Activated gamma-delta T cell (primary cell): ENCODE measurements around the gene ZNF804B.

ENCODE experiments used
- DNase-seq: peaks from one replicate; lab custom pipeline; 2025; lab: John Stamatoyannopoulos, UW

Gene ZNF804B

GRCh38 chr7:88835147-88835728 lies 75.7 kb downstream of the ZNF804B start:
- no peak for DNase-seq

GRCh38 chr7:88842201-88842600 lies 82.7 kb downstream of the ZNF804B start:
- no peak for DNase-seq

DNA sequence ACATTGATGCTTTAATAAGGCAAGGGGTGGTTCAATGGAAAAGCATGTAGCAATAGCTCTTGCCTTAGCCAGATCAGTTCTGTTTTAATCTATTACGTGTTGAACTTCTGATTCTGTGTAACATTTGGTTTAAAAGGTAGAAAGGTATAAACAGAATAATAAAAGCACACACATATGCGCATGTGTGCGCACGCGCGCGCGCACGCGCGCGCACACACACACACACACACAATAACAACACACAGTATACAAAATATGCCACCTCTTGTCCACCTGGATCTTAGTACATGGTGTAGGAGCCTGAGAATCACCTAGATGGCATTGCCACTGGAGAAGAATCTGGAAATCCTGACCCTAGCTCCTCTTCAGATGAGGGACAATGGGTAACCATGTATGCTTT lies 85.6 kb downstream of the ZNF804B start:
- no peak for DNase-seq

DNA sequence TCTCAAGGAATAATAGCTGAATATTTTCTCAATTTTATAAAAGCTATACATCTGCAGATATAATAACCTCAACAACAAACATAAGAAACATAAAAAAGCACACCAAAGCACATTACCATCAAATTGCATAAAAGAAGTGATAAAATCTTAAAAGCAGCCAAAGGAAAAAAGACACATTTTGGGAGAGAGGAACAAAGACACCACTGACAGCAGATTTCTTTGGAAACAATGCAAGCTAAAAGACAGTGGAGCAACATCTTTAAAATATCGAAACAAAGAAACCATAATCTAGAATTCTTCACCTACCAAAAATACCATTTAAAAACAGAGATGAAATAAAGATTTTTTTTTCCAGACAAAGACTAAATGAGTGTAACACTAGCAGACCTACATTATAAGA lies 91.7 kb downstream of the ZNF804B start:
- DNase-seq = no peak

DNA sequence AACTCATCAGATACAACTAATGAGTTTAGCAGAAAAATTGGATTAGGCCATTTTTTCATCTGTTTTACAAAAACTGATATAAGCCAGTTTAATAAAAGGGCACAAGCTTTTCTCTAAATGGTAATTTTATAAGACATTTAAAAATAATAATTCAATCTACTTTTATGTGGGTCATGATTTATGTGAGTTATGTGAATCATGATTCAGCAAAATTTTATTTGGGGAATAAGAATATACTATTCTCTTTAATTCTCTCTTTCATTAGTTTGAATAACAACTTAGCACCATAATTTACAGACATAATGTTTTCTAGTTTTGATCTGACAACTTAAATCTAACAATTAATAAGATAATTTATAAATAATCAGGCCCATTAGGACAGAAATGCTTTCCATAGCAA lies 99.8 kb downstream of the ZNF804B start:
- DNase-seq = no peak

DNA sequence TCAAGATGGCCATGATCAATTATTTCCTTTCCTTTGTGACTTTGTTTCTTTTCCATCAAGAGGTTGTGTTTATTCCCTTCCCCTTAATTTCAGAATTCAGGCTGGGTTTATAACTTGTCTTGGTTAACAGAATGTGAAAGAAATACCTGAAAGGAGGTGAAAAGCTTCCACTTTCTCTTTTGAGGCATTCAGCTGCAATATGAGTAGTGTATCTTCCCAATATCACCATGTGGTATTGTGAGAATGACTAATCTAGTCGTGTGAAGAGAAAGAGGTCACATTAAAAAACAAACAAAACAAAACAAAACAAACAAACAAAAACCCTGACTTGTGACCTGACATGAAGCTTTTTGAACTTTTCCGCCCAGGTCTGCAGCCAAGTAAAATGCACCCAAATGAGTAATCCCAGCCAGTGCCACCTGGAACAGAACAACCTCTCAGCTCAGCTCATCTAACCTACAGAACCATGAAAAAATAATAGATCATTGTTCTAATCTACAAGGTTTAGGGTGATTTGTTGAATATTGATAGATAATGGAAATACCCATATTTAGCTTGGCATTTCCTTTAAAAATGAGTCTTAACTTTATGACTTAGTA lies 106.9 kb downstream of the ZNF804B start:
- no peak for DNase-seq

- no peak for DNase-seq
Observed at GRCh38 chr7:88867158-88867557, 107.7 kb downstream of the ZNF804B start.

DNA sequence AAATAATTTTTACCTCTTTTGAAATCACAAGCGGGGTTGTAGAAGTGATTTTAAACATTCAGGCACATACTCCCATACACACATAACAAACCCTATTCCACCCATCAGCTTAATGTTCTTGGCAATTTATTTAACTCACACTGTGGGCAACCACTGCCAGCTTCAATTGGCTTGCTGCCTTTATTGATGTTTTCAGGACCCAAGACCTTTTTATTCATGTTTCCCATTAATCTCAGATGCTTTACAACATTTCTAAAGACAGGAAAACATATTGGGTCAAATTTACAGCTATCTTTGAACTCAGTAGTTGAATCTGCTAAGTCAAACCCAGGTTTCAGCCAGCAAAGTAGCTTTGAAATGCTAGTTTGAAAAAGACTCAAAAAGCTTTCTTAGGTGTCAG lies 109.0 kb downstream of the ZNF804B start:
- no peak for DNase-seq

- no peak for DNase-seq
Observed at GRCh38 chr7:88881136-88881535, 121.6 kb downstream of the ZNF804B start.

GRCh38 chr7:88885131-88885530 lies 125.6 kb downstream of the ZNF804B start:
- DNase-seq = no peak

DNA sequence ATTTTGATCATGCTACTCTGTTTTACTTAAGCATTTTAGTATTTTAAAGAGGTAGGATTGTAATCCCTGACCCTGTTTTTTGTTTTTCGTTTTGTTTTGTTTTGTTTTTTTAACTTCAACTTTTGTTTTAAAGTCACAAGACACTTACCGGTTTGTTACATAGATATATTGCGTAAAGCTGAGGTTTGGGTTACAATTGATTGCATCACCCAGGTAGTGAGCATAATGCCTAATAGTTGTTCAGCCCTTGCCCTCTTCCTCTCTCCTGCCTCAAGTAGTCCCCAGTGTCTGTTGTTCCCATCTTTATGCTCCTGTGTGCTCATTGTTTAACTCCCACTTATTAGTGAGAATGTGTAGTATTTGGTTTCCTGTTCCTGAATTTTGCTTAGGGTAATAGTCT lies 129.2 kb downstream of the ZNF804B start:
- DNase-seq = no peak

DNA sequence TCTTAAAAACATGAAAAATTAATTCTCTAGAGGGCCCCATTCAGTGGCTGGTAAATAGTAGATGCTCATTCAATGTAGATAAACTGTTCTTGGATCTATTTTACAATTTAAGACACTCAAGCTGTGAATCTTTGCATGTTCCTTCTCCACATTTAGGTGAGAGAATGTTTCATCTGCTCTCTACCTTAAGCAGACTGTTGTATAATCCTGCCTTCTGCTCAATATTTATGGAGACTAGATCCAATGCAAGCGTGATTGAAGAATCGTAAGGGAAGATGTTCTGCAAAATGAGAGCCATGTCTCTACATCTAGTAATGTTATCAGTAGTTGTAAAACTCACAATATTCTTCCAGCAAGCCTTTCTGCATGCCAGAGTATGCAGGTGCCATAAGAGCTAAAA lies 151.0 kb downstream of the ZNF804B start:
- DNase-seq = no peak

DNA sequence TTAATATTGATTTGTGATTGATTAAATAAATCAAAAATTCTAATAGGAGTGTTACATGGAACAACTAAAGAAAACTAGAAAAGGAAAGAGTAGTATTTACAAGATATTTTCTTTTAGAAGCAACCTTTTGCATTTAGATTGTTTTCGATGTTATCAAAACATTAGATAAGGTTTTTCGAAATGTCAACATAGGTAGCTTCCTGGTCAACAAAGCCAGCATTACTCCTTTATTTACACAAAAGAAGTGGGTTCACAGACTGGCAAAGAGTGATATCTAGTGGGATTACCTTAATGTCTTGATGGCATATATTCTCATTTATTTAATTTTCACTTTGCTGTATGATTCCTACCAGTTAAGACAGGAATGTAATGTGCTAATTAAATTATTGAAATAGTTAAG lies 153.4 kb downstream of the ZNF804B start:
- DNase-seq = no peak

DNA sequence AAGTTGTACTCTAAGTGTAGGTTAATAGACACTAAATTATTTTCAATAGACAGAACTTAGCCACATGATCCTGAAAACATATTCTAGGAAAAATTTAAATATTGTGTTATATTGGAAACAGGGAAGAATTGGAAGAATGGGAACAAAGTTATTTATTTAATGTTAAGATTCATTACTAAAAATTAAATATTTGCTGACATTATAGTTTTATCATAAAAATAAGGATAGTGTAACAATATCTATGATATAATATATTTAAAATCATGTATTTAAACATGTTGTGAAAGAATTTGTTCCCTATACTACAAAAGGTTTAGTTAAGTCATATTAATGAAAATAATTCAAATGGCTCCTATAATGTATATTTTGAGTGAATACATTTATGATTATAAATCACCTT lies 156.1 kb downstream of the ZNF804B start:
- no peak for DNase-seq

GRCh38 chr7:88919478-88920131 lies 160.1 kb downstream of the ZNF804B start:
- DNase-seq = no peak

DNA sequence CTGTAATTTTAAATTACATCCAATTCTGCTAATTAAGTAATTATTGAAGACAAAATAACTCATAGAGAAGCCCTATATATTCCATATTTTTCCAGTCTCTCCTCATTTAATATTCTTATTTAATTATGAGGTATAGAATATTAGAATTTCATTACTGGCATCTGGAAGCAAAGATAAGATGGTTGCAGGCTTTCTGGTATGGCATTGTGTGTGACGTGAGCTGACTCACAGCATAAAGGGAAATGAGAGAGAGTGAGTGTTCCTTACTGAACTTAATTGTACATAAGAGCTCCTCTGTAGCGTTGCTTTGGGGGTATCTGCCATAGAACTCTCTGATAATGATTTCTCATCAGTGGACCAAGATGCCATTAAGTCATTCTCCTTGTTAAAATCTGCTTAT lies 163.4 kb downstream of the ZNF804B start:
- no peak for DNase-seq

DNA sequence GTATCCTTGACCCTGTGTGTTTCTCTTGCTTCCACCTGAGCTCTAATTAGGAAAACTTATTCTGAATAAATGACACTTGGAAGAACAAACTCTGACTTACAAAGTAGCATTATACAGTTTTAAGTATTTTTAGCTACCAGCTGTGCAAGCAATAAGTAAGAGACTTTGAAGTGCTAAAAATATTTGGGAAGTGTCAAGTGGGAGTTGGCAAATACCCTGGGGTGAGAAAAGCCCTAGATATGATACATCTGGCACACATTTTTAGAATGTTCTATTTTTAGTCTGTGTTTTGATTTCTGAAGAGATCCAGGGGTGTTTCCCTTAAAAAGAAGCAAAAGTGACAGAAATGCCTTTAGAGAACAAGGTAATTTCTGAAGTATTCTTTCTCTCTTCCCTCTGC lies 168.8 kb downstream of the ZNF804B start:
- DNase-seq = no peak

- DNase-seq = no peak
Observed at GRCh38 chr7:88929719-88930118, 170.2 kb downstream of the ZNF804B start.

DNA sequence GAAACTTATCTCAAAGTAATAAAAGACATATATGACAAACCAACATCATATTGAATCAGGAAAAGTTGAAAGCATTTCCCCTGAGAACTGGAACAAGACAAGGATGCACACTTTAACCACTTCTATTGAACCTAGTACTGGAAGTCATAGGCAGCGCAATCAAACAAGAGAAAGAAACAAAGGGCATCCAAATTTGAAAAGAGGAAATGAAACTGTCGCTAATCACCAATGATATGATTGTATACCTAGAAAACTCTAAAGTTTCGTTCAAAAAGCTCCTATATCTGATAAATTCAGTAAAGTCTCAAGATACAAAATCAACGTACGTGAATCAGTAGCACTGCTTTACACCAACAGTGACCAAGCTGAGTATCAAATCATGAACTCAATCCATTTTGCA lies 173.8 kb downstream of the ZNF804B start:
- no peak for DNase-seq

DNA sequence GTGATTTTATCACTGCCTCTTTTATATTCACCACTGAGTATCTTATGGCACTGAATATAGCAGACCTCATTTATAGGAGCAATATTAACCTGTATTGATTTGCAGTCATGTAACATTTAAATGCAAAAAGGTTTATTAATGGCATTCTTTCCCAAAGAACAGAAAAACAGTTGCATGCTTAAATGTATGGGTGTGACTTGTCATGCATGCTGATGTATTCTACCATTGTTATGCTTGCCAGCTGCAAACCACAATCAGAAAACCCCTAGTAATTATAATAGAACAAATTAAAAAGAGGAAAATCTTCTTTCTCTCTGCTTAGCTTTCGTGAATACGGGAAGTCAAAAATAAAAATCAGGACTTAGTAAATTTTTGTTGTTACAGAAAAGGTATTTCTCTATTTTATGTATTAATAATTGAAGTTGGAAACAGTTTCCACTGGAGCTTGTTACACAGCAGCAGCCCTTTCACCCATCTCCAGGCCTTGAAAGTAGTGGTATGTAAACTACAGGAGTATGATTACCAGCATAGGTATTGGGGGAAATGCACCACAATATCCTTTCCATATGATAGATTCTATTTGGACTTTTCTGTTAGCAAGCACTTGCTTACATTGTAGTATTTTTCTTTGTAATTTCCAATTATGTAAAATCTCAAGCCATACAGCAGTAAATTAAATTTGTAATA lies 183.5 kb downstream of the ZNF804B start:
- no peak for DNase-seq

- DNase-seq = no peak
Observed at GRCh38 chr7:88951826-88952225, 192.3 kb downstream of the ZNF804B start.

- DNase-seq = no peak
Observed at GRCh38 chr7:88964418-88964817, 204.9 kb downstream of the ZNF804B start.

- no peak for DNase-seq
Observed at GRCh38 chr7:88965371-88965770, 205.9 kb downstream of the ZNF804B start.
